Measurements from ENCODE around the gene CRTAC1. TPM values are rescaled to one million over a fixed set of nuclear protein-coding genes. Genes with fewer than 3 reads are reported as not detected.

The CRTAC1 gene
- total RNA-seq, 1 donor from 2014 or later, result 123 TPM

DNA sequence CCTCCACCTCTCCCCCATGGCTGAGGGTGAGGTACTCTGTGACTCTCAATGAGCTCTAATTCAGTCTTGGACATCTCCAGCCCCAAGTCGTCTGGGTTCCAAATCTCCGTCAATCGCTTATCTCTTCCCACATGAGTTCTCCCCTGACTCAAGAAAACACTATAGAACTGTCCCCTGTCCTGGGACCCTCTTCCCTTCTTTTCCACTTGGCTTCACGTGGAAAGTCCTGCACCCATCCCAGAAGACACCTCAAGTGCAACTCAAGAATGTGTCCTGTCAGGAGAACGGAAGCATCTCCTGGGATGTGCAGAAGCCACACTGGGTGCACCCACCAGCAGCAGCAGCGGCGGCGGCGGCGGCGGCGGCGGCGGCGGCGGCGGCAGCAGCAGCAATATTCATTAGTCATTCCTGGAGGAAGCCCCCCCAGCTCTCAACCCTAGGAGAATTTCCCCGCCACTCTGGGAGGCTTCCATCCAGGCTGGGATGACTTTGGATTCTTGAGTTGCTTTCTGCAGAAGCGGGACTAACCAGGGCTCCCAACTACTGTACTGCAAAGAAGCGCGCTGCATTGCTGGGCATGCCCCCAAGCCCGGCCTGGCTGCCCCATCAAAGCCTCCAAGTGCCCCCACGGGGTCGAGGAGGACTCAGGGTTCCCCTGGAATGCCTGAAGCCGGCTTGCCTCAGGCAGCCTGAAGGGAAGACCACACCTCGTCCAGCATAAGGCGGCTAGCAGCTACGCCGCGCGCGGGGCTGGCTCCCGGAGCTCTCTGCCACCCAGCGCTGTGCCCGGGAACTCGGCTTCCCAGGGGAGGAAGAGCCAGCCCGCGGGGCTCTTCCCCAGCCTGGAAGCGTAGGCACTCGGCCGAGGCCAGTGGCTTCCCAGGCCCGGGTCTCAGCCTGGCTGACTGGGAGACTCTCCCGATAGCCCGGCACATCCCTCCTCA lies 1.0 kb downstream of the CRTAC1 start:
- Histone ChIP-seq H3K27me3 (ENCODE audit: low read depth) (peaks cover 75% of the 10 kb centered on the region), H3K27ac (no peak overlapping the region), H3K9me3 (no peaks in the 10 kb centered on the region), H3K4me3 (peak overlapping the region; percentile 53), H3K36me3 (no peaks in the 10 kb centered on the region), H3K4me1 (peaks cover 15% of the 10 kb centered on the region)
- no peak for DNase-seq
- intact Hi-C loops (cut with DNase I), result no loop called here
- peak; percentile 29 to 42 for ATAC-seq
- no peak for TF ChIP-seq CTCF (IDR thresholded peaks at IDR 0.05)

DNA sequence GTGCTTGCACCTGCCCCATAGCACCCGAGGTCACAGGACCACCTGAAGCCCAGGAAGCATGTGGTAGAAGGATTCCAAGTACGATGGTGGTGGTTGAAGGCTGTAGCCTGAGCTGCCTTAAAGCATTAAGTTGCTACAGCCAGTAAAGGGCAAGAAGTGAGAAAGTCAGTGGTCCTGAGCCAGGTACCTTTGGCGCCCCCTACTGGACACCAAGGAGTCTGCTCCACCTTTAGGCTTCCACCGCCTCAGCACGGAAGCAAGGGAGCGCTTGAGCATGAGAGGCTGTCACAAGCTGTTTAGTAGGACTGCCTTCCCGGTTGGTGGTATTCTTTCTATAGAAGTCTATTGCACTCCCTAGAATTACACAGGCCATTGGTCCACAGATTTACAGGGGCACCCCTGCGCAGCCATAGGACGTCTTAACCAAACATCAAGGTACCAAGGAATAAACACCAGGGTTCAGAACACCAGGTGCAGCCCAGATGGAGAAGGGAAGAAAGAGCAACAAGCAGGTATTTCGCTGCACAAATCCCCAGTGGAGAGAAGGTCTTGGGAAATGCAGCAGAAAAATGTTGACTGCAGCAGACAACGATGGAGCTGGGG lies 2.2 kb downstream of the CRTAC1 start:
- Histone ChIP-seq H3K27ac (no peak overlapping the region), H3K36me3 (no peaks in the 10 kb centered on the region), H3K4me3 (no peak overlapping the region), H3K9me3 (no peaks in the 10 kb centered on the region), H3K27me3 (ENCODE audit: low read depth) (peaks cover 68% of the 10 kb centered on the region), H3K4me1 (peaks cover 15% of the 10 kb centered on the region)
- ATAC-seq (peak; percentile 70 to 72), DNase-seq (peak; percentile 74)
- intact Hi-C loops (cut with DNase I), result no loop called here
- TF ChIP-seq CTCF (IDR thresholded peaks at IDR 0.05), result peak; percentile 83

- H3K9me3 ChIP-seq, result no peaks in the 10 kb centered on the region
- H3K4me3 ChIP-seq, result no peak overlapping the region
- DNase-seq (peak; percentile 57), ATAC-seq (peak; percentile 40)
- H3K36me3 ChIP-seq, result no peaks in the 10 kb centered on the region
- no peaks in the 10 kb centered on the region for H3K4me1 ChIP-seq
- intact Hi-C loops (cut with DNase I), result no loop called here
- TF ChIP-seq CTCF (IDR thresholded peaks at IDR 0.05), result no peak
- peaks cover 35% of the 10 kb centered on the region for H3K27me3 ChIP-seq (ENCODE audit: low read depth)
- no peak overlapping the region for H3K27ac ChIP-seq
Observed at GRCh38 chr10:98023024-98023423, 7.4 kb downstream of the CRTAC1 start.

DNA sequence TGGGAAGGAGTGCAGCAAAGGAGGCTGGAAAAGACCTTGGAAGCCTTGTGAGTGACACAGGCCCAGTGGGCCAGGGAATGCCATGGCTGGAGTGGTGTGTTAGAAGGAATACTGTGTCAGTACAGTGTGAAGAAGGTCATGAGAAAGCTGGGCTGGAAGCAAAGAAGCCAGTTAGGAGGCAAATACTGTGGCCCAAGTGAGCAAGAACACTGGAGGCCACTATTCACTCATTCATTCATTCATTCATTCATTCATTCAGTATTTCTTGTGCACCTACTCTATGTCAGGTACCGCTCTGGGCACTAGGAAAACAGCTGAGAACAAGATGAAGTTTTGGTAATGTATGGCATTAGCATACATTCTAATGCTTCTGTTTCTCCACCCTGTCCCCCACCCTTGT lies 9.6 kb downstream of the CRTAC1 start:
- H3K4me1 ChIP-seq, result no peaks in the 10 kb centered on the region
- H3K27ac ChIP-seq, result no peak overlapping the region
- intact Hi-C loops (cut with DNase I), result no loop called here
- TF ChIP-seq CTCF (IDR thresholded peaks at IDR 0.05), result no peak
- peaks cover 28% of the 10 kb centered on the region for H3K27me3 ChIP-seq (ENCODE audit: low read depth)
- ATAC-seq, result no peak
- H3K4me3 ChIP-seq, result no peak overlapping the region
- no peaks in the 10 kb centered on the region for H3K36me3 ChIP-seq
- no peak for DNase-seq
- no peaks in the 10 kb centered on the region for H3K9me3 ChIP-seq

GRCh38 chr10:98020254-98020653 lies 10.2 kb downstream of the CRTAC1 start:
- Histone ChIP-seq H3K4me1 (no peaks in the 10 kb centered on the region), H3K36me3 (no peaks in the 10 kb centered on the region), H3K4me3 (no peak overlapping the region), H3K27me3 (ENCODE audit: low read depth) (peaks cover 24% of the 10 kb centered on the region), H3K9me3 (no peaks in the 10 kb centered on the region), H3K27ac (no peak overlapping the region)
- no peak for TF ChIP-seq CTCF (IDR thresholded peaks at IDR 0.05)
- DNase-seq, result no peak
- intact Hi-C loops (cut with DNase I), result no loop called here
- ATAC-seq, result no peak

Data from lower lobe of right lung (tissue), 2 donors.